AG09309 (cell line): Measurements from ENCODE around the gene CNTF.
"Not testable (repeated sequence)": the region's sequence is repeated elsewhere in the genome, so short reads cannot be mapped to it uniquely, and the experiment has no call there.

Experiments
- DNase-seq: peaks from one replicate; pipeline ENCODE4 v3.0.0-alpha.2; 2010; ENCODE audit warnings: low read depth
- H3K4me3 ChIP-seq: 2 replicates; pipeline ENCODE4 v1.5.1; 2011; ENCODE audit warnings: mild to moderate bottlenecking, low read depth, low read length, moderate library complexity; ENCODE audit not compliant: control insufficient read depth
- CTCF ChIP-seq: IDR thresholded peaks from 2 replicates; pipeline ENCODE4 v1.5.1; 2011; ENCODE audit warnings: mild to moderate bottlenecking, low read depth, low read length, inconsistent platforms; ENCODE audit not compliant: insufficient read depth, control insufficient read depth; ENCODE audit errors: missing control alignments

CNTF gene, protein sequence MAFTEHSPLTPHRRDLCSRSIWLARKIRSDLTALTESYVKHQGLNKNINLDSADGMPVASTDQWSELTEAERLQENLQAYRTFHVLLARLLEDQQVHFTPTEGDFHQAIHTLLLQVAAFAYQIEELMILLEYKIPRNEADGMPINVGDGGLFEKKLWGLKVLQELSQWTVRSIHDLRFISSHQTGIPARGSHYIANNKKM

DNA sequence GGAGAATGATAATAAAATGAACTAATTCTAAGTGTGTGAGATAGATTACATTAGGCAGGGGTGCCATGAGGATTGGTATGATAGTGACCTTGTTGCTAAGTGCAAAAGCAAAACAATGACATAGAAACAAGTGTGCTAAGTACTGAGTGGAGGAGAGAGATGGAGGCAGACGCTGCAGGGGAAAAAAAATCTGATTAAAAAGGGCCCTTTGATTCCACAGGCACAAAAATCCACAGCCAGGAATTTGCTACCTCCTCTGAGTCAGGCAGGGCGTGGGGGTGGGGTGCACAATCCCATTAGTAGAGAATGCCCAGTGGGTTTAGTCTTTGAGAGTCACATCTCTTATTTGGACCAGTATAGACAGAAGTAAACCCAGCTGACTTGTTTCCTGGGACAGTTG, at the start of gene CNTF:
CNTF (plus strand) TSS at position 322 of the 400 bp plus-strand sequence. CDS start 88 bp downstream, outside the sequence.
- no peak within 1 kb of the TSS for H3K4me3 ChIP-seq
- no peak for DNase-seq

GRCh38 chr11:58572906-58573305, 49.6 kb upstream of the CNTF start:
- H3K4me3 ChIP-seq, DNase-seq: not testable (repeated sequence)

More for the DNA sequence above, at the start of gene CNTF:
- no peak for TF ChIP-seq CTCF

DNA sequence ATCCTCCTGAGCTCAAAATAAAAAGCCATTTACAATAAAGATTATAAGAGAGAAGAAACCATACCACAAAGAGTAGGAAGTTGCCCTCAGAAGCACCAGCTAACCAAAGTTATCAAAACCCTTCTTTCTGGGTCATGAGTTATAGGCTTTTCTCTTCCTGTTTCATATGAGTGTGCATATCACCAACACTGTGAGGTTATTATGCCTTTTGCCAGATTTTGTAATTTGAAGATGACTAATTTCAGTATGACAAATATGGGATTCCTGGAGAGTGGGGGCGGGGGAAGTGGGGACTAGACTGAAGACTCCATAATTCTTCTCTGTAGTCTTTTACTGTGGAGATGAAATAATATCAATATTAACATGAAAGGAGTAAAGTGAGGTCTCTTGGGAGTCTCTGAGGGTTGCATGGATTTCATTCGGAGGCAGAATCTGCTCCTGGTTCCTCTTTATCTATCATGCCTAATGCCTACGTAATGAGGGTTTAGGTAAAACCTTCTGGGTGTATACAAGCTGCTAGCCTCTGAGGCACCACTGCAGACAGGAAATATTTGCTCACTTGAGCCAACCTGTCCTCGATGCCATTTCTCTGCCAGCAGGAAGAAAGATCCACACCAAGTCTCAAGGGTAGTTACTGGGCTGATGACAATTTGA, 48.9 kb upstream of the CNTF start:
- no peak for TF ChIP-seq CTCF
- peak overlapping the region; percentile 60 for H3K4me3 ChIP-seq
- peak; percentile 70 for DNase-seq

DNA sequence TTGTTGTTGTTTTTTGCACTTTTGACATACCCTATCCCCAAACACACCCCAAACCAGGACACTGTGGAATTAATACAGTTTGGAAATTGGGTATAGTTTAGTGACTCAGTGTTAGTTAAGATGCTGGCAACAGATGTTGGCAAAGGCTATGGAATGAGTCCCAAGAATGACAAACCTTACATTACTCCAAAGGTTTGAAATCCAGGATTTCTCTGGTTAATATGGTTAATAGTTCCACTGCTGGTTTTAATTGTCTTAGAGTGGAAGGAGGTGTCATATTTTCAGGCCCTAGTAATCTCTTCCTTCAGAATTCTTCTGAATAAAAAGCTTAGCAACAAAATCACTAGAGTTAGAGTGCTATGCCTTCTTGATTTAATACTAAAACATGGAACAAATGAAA, 47.6 kb upstream of the CNTF start:
- peak overlapping the region; percentile 60 for H3K4me3 ChIP-seq
- peak; percentile 57 for DNase-seq
- TF ChIP-seq CTCF: no peak

GRCh38 chr11:58575377-58576020, 47.0 kb upstream of the CNTF start, which contains the start of gene LPXN:
Gene LPXN, minus strand, starts transcription at chr11:58575856. Its CDS starts 84 bp downstream, at chr11:58575772.
- peak within 1 kb of the TSS; percentile 60 for H3K4me3 ChIP-seq
- peak; percentile 52 for DNase-seq
- TF ChIP-seq CTCF: no peak

GRCh38 chr11:58576887-58577471, 45.5 kb upstream of the CNTF start:
- TF ChIP-seq CTCF: peak; percentile 48
- no peak for DNase-seq
- H3K4me3 ChIP-seq: peak overlapping the region; percentile 87
